HG02571 (cell line): ENCODE data around the gene ZNF182.
"Not testable (repeated sequence)": the region's sequence is repeated elsewhere in the genome, so short reads cannot be mapped to it uniquely, and the experiment has no call there.

Source experiments
- ATAC-seq: cut with Tn5 transposase; IDR thresholded peaks from one replicate; pipeline ENCODE4 v1.9.1; 2021; ENCODE audit warnings: mild to moderate bottlenecking, moderate library complexity; ENCODE audit not compliant: unreplicated experiment

Gene ZNF182

DNA sequence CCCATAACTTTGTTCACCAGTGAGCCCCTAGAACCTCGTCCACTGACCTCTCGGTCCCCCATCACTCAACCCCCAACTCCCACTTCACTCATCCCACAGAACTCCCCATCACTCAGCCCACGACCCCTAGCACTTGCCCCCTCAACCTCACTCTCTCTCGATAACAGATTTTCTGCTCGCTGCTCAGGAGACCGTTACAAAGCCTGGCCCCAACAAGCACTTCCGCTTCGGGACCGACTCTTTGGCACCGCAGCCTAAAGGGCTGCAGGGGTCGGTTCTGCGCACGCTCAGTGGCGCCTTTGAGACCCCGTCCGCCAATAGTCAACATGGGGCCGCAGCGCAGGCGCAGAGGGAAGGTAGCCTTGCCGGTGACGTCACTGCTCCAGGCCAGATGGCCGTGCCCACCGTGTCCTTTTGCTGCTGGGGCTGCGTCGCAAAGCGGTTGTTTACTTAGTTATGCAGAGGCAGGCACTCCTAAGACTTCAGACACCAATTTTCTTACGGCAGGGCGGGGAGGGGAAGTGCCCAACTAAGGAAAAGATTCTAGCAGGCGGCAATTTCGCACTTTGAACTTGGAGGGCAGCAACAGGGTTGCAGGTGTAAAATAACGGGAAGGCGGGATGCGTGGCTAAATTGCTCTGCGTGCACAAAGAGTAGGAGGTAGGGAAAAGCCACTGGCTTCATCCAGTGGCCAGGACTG, at the start of gene ZNF182:
TSS of gene ZNF182 (minus strand) at position 232 of the 700 bp plus-strand sequence. CDS start 1,380 bp downstream, outside the sequence.
- ATAC-seq: peak; percentile 88

DNA sequence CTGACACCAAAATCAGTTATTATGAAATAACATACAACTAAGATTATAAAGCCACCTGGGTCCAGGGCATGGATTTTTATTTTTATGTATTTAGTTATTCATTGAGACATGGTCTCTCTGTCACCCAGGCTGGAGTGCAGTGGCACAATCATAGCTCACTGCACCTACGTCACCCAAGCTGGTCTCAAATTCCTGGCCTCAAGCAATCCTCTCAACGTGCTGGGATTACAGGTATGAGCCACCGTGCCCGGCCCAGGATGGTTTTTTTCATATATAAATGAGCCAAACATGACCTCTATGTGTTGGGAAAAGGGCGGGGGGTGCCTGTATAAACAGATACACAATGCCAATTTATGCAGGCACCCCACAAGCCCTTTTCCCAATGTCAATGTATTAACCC, 43.1 kb upstream of the ZNF182 start:
- no peak for ATAC-seq

DNA sequence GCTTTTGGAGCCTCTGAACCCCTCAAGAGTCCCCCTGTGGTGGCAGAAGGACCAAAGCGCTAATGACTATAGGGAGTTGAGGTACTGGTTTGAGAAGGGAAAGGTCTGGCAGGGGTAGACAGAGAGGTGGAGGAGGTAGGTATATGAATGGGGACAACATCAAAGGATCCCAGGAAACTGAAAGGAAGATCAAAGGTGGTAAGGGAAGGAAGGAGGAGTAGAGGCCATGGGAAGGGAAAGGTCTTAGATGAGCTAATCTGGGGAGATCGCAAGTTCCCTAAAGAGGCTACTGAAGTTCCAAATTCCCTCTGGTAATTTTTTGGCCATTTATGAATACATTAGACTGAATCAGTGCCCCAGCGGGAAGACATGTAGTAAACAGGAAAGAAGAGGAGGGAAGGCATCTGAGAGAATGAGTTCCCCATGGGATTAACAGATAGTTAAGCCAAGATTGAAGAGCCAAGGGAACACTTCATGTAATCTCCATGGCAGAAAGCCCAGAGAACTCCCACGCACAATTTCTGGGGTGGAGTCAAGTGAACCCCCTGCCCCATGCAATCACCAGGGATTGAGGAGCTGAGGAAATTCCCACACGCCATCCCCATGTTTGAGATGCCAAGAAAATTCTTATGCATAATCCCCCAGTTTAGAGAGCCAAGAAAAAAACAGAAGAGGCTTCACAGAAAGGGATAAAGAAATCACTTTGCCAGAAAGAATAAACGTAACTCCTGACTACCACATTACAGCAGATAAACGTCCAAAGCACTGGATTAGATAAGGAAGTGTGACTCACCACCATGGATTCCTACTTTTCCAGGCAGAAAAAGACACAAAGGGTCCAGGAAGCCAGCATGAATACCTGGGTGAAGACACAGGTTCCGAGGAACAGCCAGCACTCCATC, 41.9 kb upstream of the ZNF182 start:
- no peak for ATAC-seq

DNA sequence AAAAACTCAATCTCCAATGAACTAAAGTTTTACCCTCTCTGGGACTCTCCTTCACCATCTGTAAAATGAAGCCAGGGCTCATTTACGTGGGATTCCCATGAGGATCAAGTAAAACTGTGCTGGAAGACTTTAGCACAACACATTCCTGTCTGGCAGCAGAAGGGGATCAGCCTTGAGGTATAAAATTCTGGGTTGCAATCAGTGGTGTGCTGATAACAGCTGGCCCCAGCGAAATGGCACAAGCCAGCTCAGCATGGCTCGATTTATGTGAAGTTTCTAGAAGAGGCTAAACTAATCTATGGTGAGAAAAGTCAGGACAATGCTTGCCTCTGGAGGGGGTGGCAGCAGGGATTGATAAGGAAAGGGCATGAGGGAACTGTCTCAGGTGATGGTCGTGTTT, 39.3 kb upstream of the ZNF182 start:
- ATAC-seq: no peak

DNA sequence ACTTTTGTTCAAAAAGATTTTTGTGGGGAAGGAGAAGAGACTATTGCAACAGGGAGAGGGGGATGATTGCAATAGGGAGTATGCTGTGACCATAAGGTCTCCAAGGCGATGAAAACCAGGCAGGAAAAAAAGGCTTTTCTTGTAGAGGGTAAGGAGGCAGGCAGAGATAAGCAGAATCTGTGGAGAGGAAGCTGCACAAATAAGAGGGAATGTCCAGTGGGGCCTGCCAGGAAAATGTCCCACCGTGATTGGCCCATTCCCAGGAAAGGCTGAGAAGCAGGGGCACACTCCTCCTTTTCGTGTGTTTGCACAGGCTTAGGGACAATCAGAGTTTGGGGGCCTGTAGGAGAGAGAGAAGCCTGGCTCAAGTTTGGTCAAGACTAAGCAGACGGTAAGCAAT, 32.1 kb upstream of the ZNF182 start:
- ATAC-seq: no peak

DNA sequence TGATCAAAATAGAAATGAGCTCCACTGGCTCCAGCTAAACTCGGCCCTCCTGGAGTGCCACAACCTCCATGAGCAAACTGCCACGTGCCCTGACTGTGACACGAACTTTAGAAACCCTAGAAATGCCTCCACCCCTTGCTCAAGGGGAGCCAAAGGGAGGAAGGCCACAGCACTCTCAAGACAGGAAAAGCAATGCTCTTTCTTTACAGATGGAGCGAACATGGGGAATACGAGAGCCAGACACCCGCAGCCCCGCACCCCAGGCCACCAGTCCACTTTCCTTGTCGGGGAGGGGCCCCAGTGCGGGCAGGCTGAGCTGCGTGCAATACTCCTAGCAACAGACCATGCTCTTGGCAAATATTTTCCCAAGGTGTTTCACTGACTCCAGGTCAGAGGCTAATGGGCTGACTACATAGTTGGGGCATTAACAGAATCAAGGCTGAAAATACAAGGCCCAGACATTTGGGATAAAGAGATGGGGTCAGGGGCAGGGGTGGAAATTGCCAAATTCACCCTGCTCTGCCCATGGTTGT, 26.9 kb upstream of the ZNF182 start:
- not testable (repeated sequence) for ATAC-seq

DNA sequence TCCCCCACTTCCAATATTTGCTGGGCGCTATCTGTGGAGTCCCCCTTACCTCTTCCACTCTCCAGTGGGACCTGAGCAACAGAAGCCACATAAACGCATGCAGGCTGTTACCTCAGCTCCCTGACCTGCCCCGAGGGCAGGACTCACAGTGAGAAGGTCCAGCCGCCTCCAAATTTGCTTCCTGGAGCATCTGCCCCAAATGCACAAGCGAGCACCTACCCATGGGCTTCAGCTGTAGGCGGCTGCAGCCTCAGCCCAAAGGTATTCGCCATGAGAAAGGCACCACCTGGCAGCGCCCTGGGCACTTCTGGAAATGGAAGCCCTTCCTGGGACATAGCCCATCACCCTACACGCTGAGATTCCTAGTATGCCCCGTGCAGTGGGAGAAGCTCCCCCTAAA, 26.4 kb upstream of the ZNF182 start:
- no peak for ATAC-seq

DNA sequence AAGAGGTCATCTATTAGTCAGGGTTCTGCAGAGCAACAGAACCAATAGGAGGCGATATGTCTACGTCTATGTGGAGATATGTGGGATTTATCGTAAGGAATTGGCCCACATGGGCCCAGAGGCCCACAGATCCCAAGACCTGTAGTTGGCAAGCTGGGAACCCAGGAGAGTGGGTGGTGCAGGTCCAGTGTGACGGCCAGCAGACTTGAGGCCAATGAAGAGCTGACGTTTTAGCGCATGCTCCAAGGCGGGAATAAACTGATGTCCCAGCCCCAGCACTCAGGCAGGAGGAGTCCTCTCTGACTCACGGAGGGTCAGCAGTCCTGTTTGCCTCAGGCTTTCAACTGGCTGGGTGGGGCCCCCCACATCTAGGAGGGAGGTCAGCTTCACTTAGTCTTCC, 24.3 kb upstream of the ZNF182 start:
- no peak for ATAC-seq

DNA sequence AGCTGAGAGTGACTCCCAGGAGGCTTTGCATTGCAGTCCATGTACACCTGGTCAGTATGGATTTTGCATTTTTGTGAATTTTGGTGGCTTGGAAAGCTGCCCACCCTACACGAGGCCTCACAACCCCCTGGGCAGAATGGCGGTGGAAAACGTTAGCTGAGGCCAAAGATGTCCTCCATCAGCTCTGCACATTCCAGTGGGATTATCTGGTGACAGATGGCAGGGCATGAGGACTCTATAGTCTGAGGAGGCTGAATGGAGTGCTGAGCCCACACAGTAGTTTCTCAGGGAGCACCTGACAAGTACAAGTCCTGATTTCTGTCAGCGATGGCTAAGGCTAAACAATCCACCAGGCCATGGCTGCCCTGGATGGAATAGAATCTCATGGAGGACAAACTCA, 23.8 kb upstream of the ZNF182 start:
- ATAC-seq: not testable (repeated sequence)

DNA sequence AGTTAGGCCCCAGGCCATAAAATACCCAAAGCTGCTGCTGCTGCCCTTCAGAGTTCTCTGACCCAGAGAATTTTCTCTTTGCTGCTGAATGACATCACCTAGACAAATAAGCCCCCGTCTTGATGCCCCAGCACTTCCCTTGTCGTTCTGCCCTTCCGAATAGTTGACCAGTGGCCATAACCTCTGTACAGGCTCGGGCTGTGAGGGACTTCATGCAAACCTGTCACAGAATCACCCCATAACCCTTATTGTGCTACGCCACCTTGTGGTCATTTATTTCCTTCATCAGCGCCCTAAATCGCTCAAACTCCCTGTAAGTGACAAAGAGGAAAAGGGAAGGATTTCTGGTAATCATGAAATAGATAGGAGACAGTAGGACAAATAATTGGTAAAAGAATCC, 21.8 kb upstream of the ZNF182 start:
- ATAC-seq: no peak

DNA sequence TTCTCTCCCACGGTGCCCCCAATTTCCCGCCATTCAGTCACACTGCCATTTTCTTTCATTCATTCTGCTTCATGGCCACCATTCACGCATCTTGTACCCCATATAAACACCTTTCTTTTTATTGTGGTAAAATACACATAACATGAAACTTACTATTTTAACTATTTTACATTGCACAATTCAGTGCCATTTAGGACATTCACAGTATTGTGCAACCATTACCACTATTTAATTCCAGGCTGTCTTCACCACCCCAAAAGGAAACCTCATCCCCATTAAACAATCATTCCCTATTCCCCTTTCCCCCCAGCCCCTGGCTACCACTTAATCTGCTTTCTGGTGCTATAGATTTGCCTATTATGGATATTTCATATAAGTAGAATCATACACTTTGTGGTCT, 18.9 kb upstream of the ZNF182 start:
- ATAC-seq: no peak

DNA sequence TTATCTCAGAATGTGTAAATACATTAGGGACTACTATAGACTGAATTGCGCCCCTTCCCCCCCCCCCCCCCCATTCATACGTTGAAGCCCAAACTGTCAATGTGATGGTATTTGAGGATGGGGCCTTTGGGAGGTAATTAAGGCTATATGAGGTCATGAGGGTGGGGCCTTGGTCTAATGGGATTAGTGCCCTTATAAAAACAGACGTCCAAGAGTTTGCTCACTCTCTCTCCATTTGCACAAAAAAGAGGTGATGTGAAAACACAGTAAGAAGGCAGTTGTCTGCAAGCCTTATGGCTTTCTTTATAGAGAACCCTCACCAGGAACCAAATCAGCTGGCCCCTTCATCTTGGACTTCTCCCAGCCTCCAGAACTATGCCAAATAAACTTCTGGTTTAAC, 18.3 kb upstream of the ZNF182 start:
- ATAC-seq: no peak

DNA sequence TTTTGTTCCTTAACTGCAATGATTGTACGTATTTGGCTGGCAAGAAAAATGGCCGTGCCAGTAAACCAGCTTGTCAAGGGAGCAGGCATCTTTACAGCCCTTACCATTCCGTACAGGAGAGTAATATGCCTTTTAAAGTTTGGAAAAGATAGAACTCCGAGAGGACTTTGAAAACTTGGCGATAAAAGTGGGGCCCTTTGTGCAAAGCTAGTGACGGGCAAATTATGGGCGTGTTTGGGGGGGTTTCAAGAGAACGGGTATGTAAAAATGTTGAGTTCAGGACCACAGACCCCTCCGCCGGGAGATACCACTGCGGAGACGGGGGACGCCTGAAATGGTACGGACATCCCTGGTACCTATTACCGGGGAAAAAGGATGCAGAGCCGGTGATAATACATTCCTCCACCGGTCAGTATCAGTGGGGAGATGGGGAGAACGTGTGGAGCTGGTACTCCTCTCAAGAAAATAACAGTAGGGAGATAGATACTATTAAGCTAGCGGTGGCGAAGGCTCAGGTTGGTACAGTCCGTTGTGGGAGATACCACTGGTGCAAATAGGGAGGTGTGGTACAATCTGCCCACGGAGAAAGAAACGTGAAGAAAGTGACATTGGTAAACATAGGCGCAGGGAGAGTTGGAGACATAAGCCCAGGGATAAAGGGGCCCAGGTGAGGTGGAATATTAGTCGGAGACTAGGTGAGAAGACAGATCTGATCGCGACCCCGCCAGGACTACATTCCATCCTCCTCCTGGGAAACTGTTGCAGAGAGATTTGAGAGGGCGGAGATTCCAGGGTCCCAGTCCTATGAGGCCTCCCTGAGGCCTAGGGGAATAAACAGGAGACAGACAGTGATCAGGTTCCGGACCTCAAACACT, 17.5 kb upstream of the ZNF182 start:
- no peak for ATAC-seq

DNA sequence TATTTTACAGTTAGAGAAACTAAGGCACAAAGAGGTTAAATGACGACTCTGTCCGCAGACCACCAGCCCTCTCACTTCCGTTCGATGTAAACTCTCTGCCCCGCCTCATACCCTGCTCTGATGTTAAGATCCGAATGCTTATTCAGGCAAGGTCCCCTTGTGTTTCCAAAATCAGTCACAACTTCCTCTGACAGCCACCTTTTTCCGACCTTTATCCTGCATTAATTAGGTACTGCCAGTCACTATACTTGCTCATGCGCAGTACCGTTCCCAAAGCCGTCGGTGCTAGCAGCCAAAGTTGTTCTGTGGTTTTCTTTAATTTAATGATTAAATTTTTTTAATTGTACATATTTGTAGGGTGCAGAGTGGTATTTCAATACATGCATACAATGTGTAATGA, 16.7 kb upstream of the ZNF182 start:
- not testable (repeated sequence) for ATAC-seq

DNA sequence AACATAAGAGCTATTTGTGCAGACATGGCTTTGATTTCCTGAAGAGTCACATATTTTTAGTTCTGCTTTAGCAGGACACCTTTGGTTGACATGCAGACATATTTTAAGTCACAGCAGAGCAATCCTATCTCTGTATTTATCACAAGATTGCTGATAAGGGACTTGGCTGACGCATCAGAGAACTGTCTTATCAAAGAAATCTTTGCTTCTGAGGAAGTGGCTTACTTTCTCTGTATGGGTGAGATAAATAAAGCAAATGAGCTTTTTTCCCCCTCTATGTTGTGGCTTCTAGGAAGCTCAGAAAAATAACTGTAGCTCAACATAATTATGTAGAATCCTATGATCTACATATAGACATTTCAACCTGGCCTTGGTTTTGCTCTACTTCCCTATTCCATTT, 16.1 kb upstream of the ZNF182 start:
- ATAC-seq: not testable (repeated sequence)

DNA sequence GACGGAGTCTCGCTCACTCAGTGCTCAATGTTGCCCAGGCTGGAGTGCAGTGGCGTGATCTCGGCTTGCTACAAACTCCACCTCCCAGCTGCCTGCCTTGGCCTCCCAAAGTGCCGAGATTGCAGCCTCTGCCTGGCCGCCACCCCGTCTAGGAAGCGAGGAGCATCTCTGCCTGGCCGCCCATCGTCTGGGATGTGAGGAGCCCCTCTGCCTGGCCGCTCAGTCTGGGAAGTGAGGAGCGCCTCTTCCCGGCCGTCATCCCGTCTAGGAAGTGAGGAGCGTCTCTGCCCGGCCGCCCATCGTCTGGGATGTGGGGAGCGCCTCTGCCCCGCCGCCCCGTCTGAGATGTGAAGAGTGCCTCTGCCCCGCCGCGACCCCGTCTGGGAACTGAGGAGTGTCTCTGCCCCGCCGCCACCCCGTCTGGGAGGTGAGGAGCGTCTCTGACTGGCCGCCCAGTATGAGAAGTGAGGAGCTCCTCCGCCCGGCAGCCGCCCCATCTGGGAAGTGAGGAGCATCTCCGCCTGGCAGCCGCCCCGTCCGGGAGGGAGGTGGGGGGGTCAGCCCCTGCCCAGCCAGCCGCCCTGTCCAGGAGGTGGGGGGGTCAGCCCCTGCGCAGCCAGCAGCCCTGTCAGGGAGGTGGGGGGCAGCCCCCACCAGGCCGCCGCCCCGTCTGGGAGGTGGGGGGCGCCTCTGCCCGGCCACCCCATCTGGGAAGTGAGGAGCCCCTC, 13.0 kb upstream of the ZNF182 start:
- not testable (repeated sequence) for ATAC-seq

DNA sequence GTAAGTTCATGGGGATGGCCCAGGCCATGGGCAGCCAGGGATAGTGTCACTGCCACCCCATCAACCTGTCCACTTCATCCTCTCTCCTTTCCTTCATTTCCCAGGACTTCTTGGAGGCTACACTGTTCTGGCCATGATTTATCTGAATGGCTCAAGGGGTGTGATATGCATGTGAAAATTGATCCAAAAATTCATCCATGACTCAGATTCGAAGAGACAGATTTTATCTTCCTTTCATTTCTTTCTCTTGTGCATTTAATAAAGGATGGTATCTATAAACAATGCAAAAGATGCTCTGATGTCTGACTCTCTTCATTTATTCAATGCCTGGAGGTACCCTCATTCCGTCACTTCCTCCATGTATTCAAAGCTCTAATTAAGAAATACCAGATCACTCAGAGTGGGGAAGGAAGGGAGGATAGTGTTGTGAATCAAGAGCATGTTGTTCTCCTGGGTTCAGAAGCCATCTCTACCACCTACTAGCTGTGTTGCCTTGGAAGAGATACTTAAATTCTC, 5.7 kb upstream of the ZNF182 start:
- ATAC-seq: not testable (repeated sequence)

DNA sequence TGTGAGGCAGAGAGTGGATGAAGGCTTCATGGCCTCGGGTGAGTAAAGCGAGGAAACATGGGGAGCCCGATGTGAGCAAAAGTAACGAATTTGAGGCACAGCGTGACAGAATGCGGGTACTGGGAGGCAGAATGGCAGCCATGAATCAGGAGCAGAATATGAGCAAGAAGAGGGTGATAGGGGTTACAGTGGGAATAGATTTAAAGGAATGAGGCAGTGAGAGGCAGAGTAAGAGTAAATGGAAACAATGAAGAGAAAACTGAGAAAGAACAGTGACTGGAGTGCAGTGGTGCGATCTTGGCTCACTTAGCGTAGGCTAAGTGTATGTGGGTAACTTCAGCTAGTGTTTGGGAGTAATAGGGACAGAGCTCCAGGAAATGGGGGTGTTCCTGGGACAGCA, 2.9 kb upstream of the ZNF182 start, which contains the start of gene SPACA5:
TSS of gene SPACA5 (plus strand) at position 301 of the 400 bp plus-strand sequence. CDS start 815 bp downstream, outside the sequence.
- ATAC-seq: not testable (repeated sequence)

DNA sequence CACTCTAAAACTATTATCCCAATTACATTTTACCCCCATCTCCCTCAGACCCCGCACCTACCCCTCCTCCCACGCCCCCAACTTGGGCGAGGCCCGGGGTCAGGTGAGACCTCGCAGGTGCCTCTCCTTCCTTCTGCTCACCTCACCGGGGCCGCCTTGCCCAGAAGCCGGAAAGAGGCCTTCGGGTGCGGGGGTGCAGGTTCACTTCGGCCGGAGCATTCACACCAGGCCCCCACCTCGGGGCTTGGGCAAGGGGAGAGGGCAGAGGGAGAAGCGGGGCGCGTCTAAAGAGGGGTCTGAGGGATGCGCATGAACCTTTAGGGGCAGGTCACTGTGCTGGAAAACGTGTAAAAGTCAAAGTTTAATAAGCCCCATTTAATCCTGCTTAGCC, 427 bp downstream of the ZNF182 start:
- ATAC-seq: no peak

DNA sequence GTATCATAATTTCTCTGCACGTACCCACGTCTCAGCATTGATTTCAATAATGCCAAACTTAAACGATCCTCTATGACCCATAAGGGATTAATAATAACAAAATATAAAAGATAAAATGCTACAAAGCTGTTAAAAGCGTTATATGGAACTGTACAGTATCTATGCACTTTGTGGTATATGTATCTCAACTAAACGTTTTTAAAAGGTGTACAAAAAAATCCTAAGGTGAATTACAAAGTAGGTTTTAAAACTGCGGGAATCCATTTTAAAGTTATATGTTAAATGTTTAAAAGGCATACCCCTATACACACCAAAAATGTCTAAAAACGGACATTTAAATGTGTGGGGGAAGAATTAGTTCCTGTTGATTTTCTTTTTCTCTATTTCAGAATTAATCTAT, 860 bp downstream of the ZNF182 start:
- ATAC-seq: no peak
